GM21381 (cell line): ENCODE data around the gene TIPRL.
"Not testable (repeated sequence)": the region's sequence is repeated elsewhere in the genome, so short reads cannot be mapped to it uniquely, and the experiment has no call there.

ENCODE experiments used
- ATAC-seq: cut with Tn5 transposase; IDR thresholded peaks from one replicate; pipeline ENCODE4 v1.9.1; 2021; ENCODE audit warnings: mild to moderate bottlenecking, moderate library complexity; ENCODE audit not compliant: unreplicated experiment

Gene TIPRL

GRCh38 chr1:168157638-168158037 is 21.1 kb upstream of the TIPRL start:
- no peak for ATAC-seq

GRCh38 chr1:168159251-168159650 is 19.5 kb upstream of the TIPRL start:
- no peak for ATAC-seq

DNA sequence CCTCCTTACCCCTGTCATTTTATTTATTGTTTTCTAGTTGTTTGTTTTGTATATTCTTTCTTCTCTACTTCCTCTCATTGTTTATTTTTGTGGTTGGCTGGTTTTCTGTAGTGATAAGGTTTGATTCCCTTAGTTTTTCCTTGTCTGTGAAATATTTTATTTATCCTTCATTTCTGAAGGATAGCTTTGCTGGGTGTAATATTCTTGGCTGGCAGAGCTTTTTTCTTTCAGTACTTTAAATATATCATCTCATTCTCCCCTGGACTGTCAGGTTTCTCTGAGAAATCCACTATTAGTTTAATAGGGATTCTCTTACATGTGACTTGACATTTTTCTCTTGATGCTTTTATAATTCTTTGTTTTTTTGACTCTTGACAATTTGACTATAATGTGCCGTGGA is 18.8 kb upstream of the TIPRL start:
- no peak for ATAC-seq

DNA sequence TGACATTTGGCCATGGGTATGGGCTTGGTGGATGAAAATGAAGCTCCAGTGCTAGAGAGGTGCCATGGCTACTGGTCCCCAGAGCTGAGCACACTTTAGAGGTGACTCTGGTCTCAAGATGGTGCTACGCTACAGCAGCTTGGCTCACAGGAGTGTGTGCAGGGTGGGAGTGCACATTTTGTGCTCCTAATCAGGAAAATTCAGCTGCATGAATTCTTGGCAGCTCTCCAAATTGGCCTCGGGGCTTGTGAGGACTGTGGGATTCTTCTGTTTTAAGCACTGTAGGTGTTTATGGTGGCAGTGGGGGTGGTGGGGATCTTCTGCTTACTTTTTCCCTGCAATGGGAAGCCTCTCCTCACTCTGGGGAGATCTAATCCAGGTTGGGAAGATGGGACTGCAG is 17.3 kb upstream of the TIPRL start:
- no peak for ATAC-seq

- no peak for ATAC-seq
Observed at GRCh38 chr1:168163670-168164069, 15.1 kb upstream of the TIPRL start.

- ATAC-seq: no peak
Observed at GRCh38 chr1:168164771-168165170, 14.0 kb upstream of the TIPRL start.

DNA sequence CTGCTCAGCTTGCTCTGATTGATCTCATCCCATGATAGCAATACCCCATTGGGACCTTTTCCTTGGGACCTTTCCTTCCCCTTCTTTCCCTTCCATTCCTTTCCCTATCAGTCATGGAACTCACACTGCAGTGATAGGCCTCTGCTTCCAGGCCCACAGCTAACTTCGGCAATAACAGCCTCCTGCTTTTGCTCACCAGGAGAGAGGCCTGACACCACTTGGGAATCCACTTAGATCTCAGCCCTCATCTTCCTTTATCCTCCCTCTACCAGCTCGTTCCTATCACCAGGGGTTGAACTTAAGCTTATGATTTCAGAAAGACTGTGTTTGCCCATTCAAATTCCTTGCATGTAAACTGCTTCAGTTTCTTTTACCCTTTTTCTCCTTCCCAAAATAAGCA is 11.0 kb upstream of the TIPRL start:
- ATAC-seq: no peak

DNA sequence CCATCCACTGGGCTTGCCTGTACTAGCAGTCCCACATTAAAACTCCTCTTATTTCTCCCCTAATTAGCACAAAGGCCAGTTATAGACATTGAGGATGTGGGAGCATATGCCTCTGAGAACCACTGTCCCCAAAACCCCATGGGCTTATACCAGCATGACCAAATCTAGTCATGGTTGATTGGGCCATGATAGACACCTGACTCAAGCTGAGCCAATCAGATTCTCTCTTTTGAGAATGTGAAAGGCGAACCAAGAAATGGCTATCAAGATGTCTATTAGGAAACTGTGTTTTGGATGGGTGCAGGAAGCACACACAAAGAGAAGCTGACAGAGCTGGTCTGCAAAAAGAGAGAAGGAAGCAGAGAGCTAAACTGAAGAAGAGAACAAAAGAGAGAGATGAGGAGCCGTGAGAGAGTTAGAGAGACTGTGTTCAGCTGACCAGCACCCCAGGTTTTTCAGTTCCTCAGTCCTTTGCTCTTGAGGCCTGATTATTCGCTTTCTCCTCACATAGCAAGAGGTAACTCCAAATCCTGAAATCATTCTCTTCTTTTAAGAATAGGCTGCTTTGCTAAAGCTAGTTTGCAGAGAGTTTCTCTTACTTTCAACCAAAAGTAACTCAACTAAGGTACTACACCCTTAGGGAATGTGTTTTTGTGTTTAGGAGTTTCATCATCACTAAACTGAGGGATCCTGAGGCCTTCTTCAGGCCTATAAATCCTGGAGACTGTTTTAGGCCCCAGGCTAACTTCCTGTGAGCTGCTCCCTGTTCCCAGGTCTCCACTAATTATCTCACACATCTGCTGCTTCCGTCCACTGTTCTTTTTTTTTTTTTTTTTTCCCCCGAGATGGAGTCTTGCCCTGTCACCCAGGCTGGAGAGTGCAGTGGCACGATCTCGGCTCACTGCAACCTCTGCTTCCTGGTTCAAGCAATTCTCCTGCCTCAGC is 7.9 kb upstream of the TIPRL start:
- no peak for ATAC-seq

DNA sequence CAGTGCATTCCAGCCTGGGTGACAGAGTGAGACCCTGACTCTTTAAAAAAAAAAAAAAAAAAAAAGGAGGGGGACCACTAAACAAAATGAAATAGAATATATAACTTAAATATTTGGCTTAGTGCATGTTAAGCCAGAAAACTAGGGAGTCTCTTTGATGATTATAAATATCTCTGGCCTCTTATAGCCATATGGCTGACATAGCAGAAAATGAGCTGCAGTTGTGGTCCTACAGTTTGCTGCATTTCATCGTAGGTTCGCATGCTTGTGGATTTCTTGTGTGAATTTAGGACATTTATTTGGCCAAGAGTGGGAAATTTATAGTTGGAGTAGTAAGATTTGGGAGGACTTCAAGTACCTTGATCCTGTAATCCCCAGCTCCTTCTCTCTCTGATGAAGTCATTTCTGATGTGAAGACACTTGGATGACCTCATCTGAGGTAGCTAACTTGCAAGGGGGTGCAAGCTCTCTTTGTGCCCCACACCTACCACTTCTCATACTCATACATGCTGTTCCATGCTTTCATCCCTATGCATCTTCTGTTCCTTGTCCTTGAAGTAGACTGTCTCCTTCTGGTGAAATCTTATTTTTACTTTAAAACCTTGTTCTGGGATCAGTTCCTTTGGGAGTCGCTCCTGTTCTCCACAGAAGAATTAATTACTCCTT is 6.4 kb upstream of the TIPRL start:
- ATAC-seq: no peak

GRCh38 chr1:168178227-168178637 is 530 bp upstream of the TIPRL start:
- ATAC-seq: no peak

DNA sequence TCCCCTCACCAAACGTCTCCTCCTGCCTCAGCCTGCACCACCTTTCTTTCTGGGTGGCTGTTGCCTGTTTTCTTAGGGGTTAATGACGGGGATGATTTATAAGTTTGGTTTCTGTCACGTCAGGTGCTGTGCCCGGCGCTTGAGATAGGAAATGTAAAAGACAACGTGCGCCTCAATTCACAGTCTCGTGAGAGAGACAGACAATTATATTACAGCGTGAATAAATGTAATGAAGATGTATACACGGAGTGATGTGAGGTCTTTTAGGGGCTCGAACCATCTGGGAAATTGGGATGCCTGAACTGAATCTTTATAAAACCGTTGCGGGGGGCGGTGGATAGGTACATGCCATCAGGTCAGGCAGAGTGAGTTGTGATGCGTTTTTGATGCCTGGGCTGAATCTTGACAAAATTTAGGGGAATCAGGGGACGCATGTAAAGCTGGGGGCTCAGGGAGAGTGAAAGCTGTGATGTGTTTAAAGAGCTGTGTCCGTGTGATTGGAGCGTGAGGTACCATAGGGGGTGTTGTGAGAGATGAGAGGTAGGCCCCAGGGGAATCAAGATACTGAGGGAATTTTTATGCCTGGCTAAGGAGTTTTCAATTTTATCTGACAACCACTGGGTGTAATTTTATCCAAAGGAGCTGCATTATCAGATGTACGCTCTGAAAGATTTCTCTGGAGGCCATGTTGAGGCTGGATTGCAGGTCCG is 831 bp downstream of the TIPRL start:
- ATAC-seq: peak; percentile 2

- no peak for ATAC-seq
Observed at GRCh38 chr1:168180148-168180524, 1.4 kb downstream of the TIPRL start.

GRCh38 chr1:168181063-168181720 is 2.4 kb downstream of the TIPRL start:
- ATAC-seq: not testable (repeated sequence)

DNA sequence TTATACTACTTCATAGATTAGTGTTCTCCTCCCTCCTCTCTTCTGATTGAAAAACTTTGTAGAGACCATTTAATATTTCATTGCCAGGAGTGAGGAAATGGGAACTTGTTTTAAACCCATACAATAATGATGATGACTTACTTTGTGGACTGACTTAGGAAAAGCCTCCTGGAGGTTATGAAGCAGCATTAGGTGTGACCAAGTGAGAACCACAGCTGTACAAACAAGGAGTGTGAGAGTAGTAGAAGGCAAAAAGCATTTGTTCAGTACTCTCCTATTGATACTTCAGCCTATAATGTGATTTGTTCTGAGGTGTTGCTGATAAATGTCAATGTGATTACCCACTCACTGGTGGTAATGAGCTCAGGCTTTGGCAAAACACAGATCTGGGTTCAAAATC is 8.4 kb downstream of the TIPRL start:
- ATAC-seq: no peak

- no peak for ATAC-seq
Observed at GRCh38 chr1:168190403-168190802, 11.6 kb downstream of the TIPRL start.

DNA sequence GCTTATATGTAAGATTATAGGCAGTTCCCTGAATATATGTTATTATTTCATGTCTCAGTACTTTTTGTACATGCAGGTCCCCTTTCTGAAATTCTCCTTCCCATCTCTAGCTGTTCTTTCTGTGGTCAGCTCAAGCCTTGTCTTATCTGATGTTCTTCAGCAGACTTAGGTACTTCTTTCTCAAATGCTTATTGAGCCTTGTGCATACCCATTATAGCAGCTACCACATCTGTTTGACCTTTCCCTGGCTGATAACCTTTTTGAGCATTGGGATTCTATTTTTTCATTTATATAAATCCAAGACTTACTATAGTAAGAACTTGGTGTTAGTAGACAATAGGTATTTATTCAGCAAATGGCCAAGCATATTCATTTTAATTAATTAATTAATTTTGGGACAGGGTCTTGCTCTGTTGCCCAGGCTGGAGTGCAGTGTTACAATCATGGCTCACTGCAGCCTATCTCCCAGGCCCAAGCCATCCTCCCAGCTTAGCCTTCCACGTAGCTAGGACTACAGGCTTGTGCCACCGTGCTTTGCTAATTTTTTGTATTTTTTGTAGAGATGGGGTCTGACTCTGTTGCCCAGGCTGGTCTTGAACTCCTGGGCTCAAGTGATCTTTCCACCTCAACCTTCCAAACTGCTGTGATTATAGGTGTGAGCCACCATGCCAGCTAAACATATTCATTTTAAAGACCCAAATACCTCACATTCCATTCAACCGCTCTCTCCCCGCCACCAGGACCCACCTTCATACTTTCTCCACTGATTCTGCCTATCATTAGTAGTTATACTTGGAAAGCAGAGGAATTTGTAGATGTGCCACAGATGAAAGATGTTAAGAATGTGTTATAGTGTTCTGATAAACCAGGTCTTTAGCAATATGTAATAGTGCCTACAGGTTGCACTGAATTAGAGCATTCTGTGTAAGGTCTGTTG is 16.7 kb downstream of the TIPRL start:
- no peak for ATAC-seq

DNA sequence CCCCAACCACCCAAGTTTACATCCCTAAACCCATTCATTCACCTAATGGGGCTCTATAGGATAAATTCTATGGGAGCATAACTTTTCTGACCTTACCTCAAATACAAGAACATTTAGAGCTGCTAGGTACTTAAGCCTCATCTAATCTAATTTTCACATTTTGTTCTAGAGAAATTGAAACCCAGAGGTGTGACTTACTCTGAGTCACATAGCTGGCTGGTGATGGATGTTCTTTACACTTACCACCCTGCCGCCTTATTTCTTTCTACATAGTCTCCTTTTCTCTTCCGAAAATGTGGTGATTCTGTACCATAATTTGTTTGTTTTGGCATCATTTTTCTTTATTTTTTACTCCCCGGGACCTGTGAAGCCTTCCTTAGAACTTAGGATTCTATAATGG is 20.3 kb downstream of the TIPRL start:
- ATAC-seq: no peak

DNA sequence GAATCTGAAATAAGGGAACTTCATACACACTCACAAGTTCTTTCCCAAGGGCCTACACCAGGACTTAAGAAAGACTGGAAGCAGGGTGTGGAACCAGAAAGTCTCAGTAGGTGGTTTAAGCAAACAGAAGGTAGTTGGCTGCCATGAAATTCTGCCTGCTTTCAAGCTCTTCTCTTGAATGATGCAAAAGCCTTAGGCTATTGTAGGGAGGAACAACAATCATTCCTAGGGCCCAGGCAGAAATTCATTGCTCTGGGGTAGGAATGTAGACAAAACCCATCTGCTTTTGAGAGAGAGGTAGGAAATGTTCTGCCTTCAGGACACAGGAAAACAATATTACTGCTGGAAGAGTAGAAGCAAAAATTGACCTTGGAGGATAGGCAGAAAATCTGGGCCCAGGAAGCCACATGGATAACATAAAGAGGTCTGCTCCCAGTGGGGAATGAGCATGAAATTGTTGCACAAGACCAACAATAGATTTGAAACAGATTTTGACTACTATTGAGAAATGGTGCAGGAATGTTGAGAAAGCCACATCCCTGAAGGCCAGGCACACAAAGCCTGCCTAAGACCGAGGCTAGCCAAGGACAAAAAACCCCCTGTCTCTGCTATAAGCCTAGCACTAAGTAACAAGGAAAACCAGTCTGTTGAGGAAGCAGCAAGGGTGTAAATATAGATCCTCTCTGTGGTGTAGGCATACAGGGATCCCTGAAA is 24.3 kb downstream of the TIPRL start:
- ATAC-seq: no peak

DNA sequence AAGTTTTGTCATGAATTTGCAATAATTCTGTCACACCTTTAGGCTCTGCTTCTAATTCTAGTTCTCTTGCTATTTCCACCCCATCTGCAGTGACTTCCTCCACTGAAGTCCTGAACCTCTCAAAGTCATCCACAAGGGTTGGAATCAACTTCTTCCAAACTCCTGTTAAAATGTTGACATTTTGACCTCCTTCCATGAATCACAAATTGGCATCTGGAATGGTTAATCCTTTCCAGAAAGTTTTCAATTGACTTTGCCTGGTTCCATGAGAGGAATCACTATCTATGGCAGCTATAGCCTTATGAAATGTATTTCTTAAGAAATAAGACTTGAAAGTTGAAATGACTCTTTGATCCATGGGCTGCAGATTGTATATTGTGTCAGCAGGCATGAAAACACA is 27.3 kb downstream of the TIPRL start:
- no peak for ATAC-seq
